Parathyroid adenoma (tissue), 2 donors: ENCODE results near the gene C2orf72.
"Not testable (repeated sequence)": the region's sequence is repeated elsewhere in the genome, so short reads cannot be mapped to it uniquely, and the experiment has no call there.

Source experiments
- H2AFZ ChIP-seq: fragments of 300-600 bp; sonication (generic); one replicate; pipeline ENCODE4 v1.7.0; 2017; ENCODE audit warnings: antibody characterized with exemption, mild to moderate bottlenecking
- H3K27ac ChIP-seq: fragments of 300-600 bp; sonication (generic); one replicate; pipeline ENCODE4 v1.7.0; 2017
- H3K27me3 ChIP-seq: fragments of 300-600 bp; sonication (generic); one replicate; pipeline ENCODE4 v1.7.0; 2017; ENCODE audit warnings: low read length; ENCODE audit not compliant: control insufficient read depth, insufficient read depth
- H3K36me3 ChIP-seq: fragments of 300-600 bp; sonication (generic); one replicate; pipeline ENCODE4 v1.7.0; 2017; ENCODE audit warnings: low read length; ENCODE audit not compliant: control insufficient read depth, insufficient read depth
- H3K4me1 ChIP-seq: fragments of 300-600 bp; sonication (generic); one replicate; pipeline ENCODE4 v1.7.0; 2017; ENCODE audit warnings: control low read depth
- H3K4me2 ChIP-seq: fragments of 300-600 bp; sonication (generic); one replicate; pipeline ENCODE4 v1.7.0; 2017; ENCODE audit warnings: low read length
- H3K4me3 ChIP-seq: fragments of 300-600 bp; sonication (generic); one replicate; pipeline ENCODE4 v1.7.0; 2017; ENCODE audit warnings: low read depth, low read length
- H3K79me2 ChIP-seq: fragments of 300-600 bp; sonication (generic); one replicate; pipeline ENCODE4 v1.7.0; 2017; ENCODE audit warnings: control low read depth
- H3K9ac ChIP-seq: fragments of 300-600 bp; sonication (generic); one replicate; pipeline ENCODE4 v1.7.0; 2017; ENCODE audit warnings: mild to moderate bottlenecking
- H3K9me3 ChIP-seq: fragments of 300-600 bp; sonication (generic); one replicate; pipeline ENCODE4 v1.7.0; 2017; ENCODE audit warnings: low read length; ENCODE audit not compliant: control insufficient read depth
- TF ChIP-seq, protein P1 (sequence below): fragments of 300-600 bp; sonication (generic); IDR thresholded peaks from one replicate; pipeline ENCODE4 v1.7.0; 2017; ENCODE audit warnings: antibody characterized with exemption, mild to moderate bottlenecking
- donor health status: primary hyperparathyroidism.

C2orf72 gene

DNA sequence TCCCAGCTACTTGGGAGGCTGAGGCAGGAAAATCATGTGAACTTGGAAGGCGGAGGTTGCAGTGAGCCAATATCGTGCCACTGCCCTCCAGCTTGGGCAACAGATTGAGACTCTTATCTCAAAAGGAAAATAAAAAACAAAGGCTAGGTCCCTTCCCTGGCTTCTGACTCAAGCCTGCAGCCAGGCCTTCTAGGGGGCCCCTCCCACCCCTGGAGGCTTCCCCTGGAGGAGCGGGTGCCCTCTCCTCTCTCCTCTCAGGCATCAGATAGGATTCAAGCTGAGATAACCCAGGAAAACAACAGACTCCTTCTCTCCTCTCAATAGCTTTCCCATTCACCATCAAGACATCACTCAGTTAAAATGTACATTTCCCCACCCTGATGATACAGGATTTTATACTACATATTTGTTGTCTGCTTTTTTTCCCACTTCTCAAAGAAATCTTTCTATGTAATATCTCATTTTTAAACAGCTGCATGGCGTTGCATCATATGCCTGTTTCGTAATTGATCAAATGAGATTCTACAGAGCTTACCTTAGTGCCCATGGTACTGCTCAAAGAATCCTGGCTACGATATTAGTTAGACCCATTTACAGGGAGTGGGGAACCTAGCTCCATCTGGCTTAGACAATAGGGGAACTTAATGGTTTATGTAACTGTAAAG lies 20.6 kb upstream of the C2orf72 start:
- Histone ChIP-seq H3K4me1 (no peaks in the 10 kb centered on the region), H3K4me3 (no peak overlapping the region), H3K79me2 (no peaks in the 10 kb centered on the region), H2AFZ (no peak overlapping the region), H3K9me3 (no peaks in the 10 kb centered on the region), H3K4me2 (no peak overlapping the region), H3K36me3 (no peaks in the 10 kb centered on the region), H3K27ac (no peak overlapping the region), H3K9ac (no peak overlapping the region), H3K27me3 (no peaks in the 10 kb centered on the region)
- TF ChIP-seq, protein P1, sequence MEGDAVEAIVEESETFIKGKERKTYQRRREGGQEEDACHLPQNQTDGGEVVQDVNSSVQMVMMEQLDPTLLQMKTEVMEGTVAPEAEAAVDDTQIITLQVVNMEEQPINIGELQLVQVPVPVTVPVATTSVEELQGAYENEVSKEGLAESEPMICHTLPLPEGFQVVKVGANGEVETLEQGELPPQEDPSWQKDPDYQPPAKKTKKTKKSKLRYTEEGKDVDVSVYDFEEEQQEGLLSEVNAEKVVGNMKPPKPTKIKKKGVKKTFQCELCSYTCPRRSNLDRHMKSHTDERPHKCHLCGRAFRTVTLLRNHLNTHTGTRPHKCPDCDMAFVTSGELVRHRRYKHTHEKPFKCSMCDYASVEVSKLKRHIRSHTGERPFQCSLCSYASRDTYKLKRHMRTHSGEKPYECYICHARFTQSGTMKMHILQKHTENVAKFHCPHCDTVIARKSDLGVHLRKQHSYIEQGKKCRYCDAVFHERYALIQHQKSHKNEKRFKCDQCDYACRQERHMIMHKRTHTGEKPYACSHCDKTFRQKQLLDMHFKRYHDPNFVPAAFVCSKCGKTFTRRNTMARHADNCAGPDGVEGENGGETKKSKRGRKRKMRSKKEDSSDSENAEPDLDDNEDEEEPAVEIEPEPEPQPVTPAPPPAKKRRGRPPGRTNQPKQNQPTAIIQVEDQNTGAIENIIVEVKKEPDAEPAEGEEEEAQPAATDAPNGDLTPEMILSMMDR, result no peak

DNA sequence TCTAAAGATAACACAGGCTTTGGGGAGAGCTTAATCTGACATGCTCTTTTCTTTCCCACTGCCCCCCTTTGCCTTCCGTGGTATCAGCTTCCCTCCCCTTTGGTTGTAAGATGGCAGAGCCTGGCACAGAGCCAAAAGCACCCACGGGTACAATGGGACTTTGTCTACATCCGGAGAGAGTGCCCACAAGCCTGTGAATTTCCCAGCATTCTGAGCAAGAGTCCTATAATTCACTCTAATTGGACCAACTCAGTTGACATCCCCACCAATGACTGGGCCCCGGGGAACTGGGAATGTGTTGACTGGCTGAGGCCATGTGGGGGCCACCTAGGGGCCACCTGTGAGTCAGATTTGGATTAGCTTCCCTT lies 20.1 kb upstream of the C2orf72 start:
- Histone ChIP-seq H3K27me3 (no peaks in the 10 kb centered on the region), H3K79me2 (no peaks in the 10 kb centered on the region), H3K36me3 (no peaks in the 10 kb centered on the region), H3K4me1 (no peaks in the 10 kb centered on the region), H3K4me2 (no peak overlapping the region), H3K9ac (no peak overlapping the region), H2AFZ (no peak overlapping the region), H3K4me3 (no peak overlapping the region), H3K27ac (no peak overlapping the region), H3K9me3 (no peaks in the 10 kb centered on the region)
- TF ChIP-seq, protein P1, result no peak

DNA sequence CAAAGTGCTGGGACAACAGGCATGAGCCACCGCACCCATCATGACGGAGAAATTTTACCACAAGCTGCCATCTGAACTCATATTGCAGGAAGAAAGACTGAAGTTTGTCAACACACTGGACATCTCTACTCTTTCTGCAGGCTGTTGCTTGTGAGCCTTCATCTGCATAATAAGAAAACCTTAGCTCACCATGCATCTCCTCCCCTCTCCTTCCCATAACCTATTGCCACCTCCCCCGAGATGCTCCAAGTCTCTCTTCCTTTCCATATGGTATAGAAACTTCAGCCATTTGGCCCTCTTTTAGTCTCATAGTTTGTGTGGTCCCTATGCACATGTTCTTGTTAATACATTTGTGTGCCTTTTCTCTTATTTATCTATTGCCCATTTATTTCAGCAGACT lies 19.1 kb upstream of the C2orf72 start:
- Histone ChIP-seq H3K9me3 (no peaks in the 10 kb centered on the region), H3K4me2 (no peak overlapping the region), H3K36me3 (no peaks in the 10 kb centered on the region), H3K9ac (no peak overlapping the region), H3K4me3 (no peak overlapping the region), H2AFZ (no peak overlapping the region), H3K4me1 (no peaks in the 10 kb centered on the region), H3K79me2 (no peaks in the 10 kb centered on the region), H3K27ac (no peak overlapping the region), H3K27me3 (no peaks in the 10 kb centered on the region)
- TF ChIP-seq, protein P1, result no peak

DNA sequence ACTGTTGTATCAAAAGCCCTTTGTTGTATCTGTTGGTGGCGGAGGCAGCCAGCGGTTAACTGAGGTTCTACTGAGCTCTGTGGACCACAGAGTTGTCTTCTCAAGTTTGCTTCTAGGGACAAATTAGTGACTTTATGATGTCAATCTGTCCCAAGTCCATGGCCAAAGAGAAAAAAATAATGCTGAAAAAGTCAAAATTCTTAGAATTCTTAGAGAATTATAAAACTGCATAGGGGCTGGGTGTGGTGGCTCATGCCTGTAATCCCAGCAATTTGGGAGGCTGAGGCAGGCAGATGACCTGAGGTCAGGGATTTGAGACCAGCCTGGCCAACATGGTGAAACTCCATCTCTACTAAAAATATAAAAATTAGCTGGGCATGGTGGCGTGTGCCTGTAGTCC lies 12.3 kb upstream of the C2orf72 start:
- H3K4me1 ChIP-seq, result not testable (repeated sequence)

DNA sequence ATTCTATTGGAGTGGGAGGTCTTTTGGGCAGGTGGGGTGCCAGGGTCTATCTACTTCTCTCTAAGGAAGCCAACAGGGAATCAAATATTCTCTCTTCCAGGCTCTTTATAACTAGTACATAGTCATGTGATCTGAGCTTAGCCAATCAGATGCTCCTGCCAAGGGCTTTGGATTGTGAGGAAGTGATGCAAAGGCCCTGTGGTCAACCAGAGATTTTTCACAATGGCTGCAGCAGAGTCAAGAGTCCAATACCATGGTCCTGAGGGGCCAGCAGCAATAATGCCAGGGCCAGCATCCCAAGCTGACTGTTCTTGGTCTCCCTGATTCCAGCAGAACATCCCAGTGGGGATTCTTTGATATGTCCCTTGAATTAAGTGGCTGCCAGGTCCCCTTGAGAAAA lies 8.4 kb upstream of the C2orf72 start:
- no peaks in the 10 kb centered on the region for H3K27me3 ChIP-seq
- TF ChIP-seq, protein P1, result no peak
- H3K9me3 ChIP-seq, result no peaks in the 10 kb centered on the region
- H2AFZ ChIP-seq, result no peak overlapping the region
- no peak overlapping the region for H3K4me3 ChIP-seq
- no peaks in the 10 kb centered on the region for H3K4me1 ChIP-seq
- H3K79me2 ChIP-seq, result no peaks in the 10 kb centered on the region
- H3K27ac ChIP-seq, result no peak overlapping the region
- no peaks in the 10 kb centered on the region for H3K36me3 ChIP-seq
- no peak overlapping the region for H3K4me2 ChIP-seq
- no peak overlapping the region for H3K9ac ChIP-seq

More for the DNA sequence above, 12.3 kb upstream of the C2orf72 start:
- not testable (repeated sequence) for H3K27ac ChIP-seq, H3K4me2 ChIP-seq, H3K9ac ChIP-seq, H3K79me2 ChIP-seq, H3K4me3 ChIP-seq, H3K27me3 ChIP-seq, H3K9me3 ChIP-seq, H3K36me3 ChIP-seq, H2AFZ ChIP-seq
